GM19397 (cell line): Measurements from ENCODE around the gene PSMD4.

Experiments
- ATAC-seq: cut with Tn5 transposase; IDR thresholded peaks from one replicate; pipeline ENCODE4 v1.9.1; 2021; ENCODE audit warnings: mild to moderate bottlenecking, moderate library complexity; ENCODE audit not compliant: unreplicated experiment

Gene PSMD4

DNA sequence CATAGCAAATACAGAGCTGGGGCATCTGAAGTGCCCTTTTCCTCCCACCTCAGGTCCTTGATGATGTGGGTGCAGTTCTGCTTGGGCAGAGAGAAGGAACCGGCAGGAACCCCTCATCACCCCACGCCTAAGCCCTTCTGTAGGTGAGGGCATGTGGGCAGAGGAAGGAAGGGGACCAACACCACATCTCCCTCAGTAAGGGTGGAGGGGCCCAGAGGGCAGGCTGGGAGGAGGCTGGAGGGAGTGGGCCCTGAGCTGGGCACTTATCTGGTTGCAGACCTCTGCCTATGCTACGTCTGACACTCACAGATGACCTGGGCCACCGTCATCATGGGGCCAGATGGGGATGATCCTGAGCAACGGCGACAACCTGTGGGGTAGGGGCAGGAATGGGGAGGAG lies 38.6 kb downstream of the PSMD4 start:
- ATAC-seq: no peak

DNA sequence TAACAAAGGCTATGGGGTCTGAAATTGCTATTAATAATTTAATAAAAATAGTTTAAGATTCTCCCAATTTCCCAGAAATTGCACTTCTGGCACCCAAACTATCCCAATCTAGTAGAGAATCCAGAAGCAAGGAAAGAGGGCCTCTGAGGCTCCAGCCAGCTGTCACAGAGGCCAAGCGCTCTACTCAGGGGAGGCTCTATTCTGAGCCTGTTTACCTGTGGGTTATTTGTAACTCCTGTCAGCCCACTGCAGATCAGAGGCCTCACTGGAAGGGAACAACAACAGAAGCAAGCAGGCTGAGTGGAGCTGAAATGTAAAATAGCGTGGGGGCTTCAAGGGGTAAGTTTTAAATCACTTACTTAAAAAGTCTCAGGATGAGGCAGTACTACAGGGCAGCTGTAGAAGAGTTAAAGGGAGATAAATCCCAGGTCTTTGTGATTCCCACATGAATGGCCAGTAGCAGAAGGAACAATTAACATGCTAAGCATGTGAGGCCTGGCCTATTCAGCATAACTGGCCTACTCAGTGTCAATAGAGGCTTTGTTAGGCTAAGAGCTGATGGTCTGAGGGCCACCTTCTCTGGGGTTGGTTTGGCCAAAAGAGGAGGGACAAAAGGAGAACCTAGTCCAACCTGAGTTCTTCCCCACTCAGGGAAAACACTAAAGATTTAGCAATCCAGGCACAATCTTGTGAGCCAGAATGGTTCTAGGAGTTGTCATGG lies 40.4 kb downstream of the PSMD4 start:
- no peak for ATAC-seq

DNA sequence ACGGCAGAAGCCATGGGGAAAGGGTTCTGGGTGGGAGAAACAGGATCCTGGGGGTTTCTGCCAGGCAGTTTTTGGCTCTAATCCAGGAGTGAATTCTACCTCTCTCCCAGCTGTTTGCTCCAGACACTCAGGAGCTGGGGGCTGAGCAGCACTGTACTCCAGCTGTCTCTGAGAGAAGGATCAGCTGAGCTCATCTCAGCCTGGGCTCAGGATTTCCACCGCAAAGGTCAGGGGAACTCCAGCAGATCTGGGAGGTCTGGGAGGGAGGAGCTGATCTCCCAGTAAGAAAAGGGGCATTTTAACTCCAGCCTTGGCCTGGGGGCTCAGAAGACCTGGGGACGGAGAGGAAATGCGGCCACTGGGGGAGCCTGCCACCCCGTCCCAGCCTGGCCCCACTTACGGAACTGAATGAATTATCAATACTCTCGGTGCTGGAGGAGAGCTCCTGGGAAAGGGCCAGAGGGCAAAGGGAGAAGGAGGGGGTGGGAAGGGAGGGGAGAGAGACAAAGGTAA lies 55.3 kb downstream of the PSMD4 start:
- ATAC-seq: no peak

- no peak for ATAC-seq
These were observed 56.5 kb downstream of the PSMD4 start for GRCh38 chr1:151311011-151311410.

- ATAC-seq: no peak
These were observed 57.2 kb downstream of the PSMD4 start for GRCh38 chr1:151311589-151312331.

- ATAC-seq: no peak
These were observed 57.9 kb downstream of the PSMD4 start for GRCh38 chr1:151312411-151312810.

- ATAC-seq: no peak
These were observed 58.3 kb downstream of the PSMD4 start for GRCh38 chr1:151312826-151313225.

DNA sequence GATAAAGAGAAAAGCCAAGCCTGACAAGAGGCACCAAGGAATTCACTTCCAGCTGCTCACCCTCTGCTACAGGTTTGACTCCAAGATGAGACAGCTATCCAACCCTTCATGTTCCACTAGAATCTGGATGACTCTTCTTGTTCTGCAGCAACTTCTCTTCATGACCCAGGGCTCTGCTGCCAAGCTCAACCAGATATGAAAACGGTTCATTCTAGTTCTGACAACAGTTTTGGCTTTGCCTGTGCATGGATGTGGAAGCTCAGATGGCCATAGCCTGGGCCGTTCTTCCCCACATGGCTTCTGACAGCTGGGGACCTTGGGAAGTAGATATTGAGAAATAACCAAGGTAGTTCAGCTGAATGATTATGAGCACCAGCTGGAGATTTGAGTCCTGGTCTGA lies 59.0 kb downstream of the PSMD4 start:
- ATAC-seq: no peak

DNA sequence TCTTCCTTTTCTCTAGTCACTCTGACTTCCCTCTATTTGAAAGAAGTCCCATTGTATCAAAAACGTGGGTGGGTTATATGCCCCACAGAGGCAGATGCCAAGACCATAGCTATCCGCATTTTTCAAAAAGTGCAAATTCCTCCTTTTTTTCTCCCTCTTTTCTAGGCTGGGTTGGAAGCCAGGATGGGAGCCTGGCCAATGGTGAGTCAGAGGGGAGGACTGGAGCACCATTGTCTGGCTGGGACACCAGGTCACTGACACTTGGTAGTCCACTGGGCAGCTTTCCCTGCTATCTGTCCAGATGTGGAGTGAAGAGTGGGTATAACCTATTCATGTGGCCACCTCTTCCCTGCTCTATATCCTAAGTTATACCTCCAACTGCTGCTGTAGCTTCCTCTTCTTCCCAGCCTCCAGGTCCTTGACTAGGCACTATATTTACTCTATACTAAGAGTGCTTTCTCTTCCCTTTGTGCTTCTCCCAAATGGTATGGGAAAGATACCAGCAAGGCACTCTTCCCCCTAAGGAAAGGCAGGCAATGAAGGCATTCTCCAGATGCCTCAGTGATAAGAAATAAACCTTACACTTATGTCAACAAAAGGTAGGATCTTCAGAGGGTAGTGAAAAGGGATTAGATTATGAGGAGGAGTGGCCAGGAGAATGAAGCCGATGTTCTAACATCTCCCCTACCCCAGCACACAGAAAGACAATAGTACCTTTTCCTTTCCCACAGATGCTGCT lies 59.8 kb downstream of the PSMD4 start:
- no peak for ATAC-seq

GRCh38 chr1:151315565-151316235 lies 61.2 kb downstream of the PSMD4 start:
- no peak for ATAC-seq
